NCI-H128 (cell line): ENCODE results near the gene NELFB.
A peak's percentile ranks its signal among the peaks of the same experiment; 100 is the strongest.

Experiments
- DNase-seq: peaks from one replicate; lab custom pipeline; 2025; ENCODE audit not compliant: unreplicated experiment; lab: John Stamatoyannopoulos, UW

NELFB gene

DNA sequence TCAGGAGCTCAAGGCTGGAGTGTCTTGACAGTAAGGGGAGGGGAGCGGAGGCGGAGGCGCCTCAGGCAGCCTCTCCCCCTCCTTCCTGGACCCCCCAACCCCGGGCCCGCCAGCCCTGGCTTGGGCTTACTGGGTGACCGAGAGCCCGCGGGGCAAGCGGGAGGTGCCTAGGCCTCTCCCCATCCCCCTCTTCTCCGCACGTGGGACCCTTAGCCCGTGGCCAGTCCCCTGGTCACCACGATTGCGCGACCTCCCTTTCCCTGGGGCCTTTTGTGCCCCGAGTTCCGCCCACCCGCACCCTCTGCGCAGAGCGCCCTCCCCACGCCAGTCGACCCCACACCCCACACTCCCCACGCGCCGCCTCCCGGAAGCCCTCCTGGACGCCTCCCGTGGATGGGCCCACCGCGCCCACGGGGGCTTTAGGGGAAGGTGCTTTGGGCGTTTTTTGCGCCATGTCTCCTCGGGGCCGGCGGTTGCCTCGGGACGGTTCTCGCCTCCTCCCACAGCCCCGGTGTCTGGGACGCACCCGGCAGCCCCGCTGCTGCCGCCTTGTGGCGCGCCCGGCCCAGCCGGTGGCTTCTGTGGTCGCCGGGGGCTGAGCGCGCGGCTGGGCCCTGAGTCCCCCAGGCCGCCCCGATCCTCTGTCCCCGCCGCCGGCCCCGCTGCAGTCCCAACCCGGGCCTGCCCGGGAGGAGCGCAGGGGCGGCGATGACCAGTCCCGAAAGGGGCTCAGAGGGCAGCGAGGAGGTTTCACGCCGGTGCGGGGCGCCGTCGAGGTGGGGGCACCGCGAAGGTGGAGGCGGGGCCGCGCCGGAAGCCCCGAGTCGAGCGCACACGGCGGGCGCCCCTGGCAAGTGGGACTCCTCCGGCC is 25.6 kb downstream of the NELFB start:
- DNase-seq, result no peak

DNA sequence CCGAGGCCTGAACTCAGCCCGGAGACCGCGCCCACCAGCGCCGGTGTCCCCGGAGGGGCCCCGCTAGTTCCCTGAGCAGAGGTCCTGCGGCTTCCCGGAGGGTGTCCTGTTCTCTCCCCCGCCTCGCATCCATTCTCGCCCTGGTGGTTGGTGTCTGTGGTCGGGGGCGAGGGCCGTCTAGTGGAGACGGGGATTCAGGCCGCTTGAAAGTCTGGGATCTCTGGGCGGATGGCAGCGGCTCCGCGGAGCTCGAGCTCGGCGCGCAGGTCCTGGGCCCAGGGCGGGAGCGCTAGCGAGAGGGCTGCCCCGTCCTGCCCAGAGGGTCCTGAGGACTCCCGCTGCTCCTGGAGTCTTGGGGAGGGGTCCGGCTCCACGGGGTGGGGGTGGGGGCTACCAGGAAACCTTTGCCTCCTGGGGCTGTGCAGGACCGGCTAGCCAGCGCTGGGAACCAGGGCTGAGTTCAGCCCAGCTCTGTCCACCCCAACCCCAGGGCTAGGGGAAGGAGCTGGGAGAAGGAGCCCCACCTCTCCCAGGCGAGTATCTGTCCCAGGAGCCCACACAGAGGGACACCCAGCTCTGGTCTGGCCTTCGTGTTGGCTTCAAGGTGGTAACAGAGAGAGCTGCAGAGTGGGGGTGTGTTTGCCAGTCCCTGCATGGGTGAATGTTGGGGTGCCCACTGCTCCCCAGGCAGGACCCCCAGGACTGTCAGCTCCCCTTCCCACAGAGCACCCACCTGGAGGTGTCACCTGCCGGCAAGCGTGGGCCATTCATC is 26.4 kb downstream of the NELFB start:
- no peak for DNase-seq

DNA sequence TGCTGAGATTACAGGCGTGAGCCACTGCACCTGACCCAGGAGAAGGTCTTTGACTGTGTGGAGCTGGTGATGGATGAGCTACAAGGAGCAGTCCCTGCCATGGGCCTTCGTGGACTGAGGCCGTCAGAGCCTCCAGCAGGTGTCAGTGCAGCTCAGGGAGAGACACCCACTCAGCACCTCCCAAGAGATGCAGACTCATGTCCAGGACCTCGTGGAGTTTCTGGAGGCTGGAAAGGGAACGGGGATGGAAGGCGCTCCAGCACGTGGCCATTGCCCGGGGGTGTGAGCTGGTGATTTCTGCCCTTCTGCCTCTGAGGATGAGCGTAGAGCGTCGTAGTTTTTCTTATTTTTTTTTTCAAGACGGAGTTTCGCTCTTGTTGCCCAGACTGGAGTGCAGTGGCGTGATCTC is 31.9 kb downstream of the NELFB start:
- DNase-seq, result no peak

DNA sequence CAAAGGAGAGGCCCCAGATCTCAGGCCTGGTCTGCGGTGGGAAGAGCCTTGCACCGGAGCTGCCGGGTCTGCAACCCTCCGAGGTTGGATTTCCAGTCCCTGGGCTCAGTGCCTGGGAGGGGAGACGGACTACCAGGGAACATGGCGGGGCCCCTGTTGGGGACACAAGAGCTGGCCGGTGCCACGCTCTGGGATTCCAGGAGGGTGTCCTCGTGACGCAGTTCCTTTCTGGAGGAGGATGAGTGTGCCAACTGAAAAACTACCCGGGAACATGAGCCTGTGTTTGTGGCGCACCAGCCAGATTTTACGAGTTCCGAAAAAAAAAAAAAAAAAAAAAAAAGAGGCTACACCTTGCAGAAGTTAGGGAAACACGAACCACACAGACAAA is 38.0 kb downstream of the NELFB start:
- no peak for DNase-seq

DNA sequence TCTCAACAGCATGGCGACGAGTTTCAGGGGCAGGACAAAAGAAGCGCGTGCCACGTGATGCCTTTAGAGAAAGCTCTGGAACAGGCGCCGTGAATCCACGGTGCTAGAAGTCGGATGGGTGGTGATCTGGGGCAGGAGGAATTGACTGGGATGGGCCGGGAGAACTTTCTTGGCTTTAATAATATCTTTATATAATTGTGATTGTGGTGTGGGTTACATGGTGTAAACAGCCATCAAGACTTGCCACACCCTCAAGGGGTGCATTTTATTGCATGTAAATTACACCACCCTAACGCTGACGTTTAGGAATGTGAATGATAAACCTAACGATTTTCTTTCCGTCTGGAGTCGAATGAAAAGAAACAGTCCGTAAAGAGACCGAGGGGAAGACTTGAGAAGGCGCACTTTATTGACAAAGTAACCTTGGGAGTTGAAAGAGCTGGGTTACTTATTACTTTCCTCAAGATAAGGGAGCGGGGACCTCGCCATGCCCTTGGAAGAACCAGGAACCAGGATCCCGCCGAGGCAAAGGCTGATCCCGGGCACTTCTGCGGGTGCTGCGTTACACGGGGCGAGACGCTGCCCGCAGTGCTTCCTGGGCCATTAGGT is 38.5 kb downstream of the NELFB start:
- DNase-seq, result no peak

DNA sequence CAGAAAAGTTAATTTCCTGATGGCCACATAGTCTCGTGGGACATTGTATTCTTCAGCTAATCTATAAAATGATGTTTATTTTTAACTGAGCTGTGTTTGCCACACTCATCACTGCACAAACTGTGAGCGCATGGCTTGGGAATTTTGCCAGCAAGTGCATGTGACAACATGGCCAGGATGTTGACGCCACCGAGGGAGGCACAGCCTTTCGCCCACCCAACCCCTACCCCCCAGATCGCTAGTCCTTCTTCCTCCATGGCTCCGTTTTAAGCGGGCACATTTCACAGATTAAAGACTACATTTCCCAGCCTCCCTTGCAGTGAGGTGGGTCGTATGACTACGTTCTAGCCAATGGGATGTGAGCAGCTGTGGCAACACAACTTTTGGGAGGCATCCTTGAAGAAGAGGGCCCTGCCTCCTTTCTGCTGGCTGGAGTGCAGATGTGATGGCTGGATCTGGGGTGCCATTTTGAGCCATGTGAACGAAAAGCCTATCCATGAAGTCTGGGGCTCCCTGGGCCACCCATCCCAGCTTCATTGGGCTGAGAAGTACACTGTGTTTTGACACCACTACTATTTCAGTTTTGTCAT is 39.1 kb downstream of the NELFB start:
- DNase-seq, result no peak

DNA sequence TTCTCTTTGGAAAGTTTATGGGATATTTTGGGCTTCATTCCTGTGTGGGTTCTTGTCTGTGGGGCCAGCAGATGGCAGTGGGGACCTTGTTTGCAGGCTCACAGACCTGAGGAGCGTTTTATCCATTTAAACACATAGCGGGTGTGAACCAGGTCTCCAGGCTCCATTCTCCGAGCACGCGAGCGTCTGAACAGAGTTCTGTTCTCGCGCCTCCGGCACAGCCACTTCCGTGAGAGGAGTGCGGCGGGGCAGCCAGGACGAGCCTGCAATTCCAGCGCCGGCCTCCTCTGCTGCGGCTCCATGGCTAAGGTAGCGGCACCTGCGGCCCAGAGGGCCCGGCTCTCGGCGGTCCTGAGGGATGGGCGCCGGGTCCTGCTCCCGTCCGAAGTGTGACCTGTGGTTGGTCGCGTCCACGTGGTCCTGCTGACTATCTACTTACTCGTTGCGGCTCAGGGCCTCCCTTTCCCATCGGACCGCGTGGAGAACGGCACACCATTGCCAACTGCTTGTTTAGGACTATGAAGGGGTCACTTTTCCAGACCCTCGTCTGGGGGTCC is 39.6 kb downstream of the NELFB start:
- DNase-seq, result no peak

DNA sequence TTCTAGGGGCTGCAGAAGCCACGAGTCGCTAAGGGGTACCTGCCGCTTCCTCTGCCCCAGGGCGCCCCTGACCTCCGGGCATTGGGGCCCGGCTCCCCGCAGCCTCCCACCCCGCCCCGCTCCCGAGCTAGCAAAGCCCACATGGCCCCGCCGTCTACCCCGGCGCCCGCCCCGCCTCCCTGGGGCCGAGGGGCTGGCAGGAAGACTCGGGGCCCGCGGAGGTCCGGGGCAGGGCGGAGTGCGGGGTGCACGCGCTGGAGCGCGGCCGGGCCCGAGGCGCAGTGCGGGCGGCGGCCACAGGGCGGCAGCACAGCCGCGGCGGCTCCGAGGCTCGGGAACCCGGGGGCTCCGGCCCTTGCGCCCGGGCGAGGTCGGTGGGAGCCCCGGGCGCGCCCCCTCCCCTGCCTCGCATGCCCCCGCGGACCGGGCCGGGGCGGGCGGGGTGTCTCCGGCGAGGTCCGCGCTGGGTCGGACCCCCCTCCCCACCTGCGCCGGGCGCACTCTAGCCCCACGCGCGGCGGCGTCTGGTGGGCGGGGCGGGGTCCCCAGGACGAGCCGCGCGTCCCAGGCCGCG is 40.2 kb downstream of the NELFB start:
- DNase-seq, result no peak

DNA sequence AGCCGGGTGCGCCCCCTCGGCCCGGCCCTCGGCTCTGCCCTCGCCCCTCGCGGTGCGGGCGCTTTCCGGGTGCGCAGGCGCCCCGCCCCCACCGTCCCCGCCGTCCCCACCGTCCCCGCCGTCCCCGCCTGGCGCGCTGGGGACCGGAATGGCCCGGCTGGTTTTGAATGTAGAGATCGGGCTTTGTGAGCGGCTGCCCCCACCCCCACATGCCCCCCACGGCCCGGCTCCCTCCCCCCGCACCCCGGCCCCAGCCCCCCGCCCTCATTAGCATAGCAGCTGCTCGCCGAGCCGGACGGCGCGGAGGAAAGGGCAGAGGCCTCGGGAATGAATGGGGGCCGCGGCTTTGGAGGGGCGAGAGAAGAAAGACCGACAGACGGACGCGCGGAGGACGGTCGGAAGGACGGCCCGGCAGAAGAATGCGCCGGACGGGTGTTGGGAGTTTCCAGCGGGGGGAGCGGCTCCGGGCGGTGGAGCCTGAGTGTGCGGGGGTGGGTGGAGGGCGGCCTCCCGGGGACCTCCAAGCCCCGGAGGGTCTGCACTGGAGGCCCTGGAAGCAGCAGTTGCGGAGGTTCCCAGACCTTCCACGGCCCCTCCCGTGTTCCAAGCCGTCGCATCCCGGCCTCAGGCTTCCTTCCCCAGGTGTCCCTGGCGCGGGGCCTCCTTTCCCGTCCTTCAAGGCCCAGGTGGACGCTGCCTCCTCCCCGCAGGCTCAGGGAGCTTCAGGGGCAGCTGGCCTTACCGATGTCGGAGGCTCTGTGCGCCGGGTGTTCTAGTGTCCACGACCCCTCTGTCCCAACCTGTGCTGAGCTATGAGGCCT is 40.9 kb downstream of the NELFB start:
- DNase-seq, result no peak

DNA sequence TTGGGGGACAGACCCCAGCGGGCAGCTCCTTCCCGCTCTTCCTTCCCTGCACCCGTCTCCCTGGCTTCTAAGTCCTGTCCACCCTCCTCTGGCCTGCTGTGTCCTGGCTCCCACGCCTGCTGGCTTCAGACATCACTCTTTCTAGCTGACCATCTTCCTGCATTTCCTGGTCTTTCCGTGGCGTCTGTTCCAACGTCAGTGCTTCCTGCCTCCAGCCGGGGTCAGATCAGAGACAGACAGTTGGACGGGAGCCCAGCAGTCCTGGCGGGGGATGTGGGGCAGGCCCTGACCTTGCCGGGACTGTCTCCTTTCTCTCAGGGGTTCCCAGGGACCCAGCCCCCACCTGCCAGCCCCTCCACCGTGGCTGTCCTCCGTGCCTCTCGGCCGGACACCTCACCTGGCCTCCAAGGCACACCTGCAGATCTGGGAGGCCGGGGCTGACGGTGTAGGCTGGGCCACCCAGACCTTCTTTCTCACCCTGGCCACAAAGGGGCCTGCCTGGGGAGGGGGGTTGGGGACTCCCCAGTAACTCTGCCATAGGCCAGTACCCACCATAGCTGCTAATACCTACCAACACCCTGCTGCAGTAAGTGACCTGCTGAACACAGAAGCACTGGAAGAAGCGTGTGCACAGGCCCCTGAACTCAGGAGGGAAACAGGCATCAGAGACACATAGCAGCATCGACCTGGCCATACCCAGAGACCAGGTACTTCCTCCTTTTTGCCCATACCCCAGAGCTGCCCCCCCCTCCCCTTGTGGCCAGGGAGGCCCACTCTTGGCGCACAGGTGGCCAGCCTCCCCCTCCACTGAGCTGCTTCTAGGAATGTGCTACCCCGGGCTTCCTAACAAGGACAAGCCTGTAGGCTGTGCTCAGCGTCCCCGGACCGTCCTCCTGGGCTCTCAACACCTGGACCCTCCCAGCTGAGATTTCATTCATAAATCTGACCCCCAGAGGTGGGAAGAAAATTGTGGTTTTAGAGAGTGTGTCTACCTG is 41.8 kb downstream of the NELFB start:
- DNase-seq, result no peak

DNA sequence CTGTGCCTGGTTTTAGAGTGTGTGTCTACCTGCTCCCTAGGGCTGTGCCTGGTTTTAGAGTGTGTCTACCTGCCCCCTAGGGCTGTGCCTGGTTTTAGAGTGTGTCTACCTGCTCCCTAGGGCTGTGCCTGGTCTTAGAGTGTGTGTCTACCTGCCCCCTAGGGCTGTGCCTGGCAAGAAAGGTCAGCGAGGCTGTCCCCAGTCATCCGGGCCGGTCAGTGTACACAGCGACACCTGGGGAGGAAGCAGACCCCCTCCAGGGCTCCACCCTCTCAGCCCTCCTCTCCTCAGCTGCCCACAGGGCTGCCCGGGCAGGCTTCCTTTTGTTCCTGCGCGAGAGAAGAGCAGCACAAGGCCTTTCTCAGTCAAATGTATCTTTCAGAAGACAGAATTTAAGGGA is 42.8 kb downstream of the NELFB start:
- no peak for DNase-seq

DNA sequence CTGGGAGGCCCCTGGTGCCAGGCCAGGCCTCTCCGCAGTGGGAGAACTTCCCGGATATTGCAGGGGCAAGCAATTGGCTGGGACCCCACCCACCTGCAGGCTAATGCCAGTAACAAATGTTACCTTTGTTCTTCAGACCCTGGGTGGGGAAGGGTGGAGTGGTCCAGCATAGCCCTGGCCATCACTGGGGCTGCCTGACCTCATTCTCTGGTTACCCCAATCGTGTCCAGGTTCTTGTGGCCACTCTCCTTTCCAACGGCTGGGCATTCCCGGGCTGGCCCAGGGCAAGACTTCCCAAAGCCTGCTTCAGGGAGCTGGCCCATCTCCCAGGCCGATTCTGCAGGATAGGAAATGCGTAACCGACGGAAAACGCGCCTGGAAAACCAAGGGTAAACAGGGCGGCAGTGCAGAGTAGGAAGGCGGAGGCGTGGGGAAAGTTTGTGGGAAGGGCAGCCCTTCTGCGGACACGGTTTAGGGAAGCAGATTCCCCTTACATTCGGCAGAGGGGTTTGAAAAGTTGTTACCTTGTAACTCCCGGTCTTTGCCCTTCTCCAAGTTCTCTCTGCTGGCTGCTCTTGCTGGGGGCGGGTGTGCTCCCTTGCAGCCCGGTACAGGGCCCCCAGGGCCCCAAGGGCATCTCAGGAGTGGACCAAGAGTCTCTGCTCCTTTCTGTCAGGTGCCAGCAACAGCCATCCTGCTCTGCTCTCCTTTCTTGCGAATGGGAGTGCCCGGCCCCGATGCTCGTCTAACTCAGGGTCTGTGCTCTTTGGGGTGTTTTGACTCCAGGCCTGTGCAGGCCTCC is 43.5 kb downstream of the NELFB start:
- no peak for DNase-seq

DNA sequence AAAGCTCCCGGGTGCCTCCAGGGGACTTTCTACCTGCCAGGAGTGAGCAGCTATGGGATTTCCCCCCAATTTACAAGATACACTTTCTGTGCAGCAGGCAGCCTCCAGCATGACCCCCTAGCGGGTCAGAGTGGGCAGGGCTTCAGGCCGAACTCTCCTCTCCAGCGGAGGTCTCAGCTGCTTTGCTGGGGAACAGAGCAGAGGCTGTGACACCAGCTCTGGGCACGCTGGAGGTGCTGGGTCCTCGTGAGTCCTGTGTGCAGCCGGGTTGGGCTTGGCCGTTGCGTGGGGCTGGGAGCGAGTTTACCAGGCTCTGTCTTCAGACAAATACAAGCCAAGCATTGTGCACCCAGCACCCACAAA is 44.1 kb downstream of the NELFB start:
- no peak for DNase-seq

DNA sequence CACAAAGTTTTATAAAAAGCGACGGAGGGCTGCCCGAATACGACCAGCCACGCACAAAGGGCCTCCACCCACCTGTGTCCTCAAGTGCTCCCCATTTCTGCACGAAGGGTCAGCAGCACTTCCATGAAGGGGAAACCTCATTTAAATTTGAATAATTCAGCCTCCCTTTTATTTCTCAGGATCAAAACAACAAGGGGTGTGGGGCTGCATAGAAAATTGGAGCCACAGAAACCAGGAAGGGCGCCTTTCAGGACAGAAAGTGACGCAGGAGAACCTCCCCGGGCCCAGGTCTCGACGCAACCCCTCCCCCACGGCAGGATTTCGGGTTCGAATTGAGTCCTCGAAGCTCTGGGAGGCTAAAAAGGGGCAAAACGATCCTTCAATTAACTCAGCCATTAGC is 44.8 kb downstream of the NELFB start:
- DNase-seq, result peak; percentile 29

DNA sequence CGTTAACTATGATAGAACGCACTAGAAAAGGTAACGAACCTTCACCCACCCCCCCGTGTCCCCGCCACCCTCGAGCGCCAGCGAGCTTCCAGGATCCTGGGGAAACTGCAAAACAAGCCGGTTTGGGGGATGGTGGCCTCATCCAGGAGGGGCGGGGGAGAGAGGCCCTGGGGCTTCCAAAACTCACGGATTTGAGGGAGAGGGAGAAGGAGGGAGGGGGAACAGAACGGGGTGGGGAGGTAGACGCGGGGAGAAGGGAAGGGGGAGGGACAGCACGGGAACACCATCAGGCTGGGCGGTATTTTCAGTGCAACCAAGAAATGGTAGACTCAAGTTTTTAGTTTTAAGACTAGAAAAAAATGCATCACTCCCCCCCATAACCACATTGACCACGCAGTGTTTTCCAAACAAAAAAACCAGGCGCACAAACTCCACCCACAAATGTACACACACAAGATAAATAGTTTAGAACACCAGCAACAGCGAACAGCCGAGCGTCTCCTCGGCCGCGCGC is 45.5 kb downstream of the NELFB start:
- no peak for DNase-seq

DNA sequence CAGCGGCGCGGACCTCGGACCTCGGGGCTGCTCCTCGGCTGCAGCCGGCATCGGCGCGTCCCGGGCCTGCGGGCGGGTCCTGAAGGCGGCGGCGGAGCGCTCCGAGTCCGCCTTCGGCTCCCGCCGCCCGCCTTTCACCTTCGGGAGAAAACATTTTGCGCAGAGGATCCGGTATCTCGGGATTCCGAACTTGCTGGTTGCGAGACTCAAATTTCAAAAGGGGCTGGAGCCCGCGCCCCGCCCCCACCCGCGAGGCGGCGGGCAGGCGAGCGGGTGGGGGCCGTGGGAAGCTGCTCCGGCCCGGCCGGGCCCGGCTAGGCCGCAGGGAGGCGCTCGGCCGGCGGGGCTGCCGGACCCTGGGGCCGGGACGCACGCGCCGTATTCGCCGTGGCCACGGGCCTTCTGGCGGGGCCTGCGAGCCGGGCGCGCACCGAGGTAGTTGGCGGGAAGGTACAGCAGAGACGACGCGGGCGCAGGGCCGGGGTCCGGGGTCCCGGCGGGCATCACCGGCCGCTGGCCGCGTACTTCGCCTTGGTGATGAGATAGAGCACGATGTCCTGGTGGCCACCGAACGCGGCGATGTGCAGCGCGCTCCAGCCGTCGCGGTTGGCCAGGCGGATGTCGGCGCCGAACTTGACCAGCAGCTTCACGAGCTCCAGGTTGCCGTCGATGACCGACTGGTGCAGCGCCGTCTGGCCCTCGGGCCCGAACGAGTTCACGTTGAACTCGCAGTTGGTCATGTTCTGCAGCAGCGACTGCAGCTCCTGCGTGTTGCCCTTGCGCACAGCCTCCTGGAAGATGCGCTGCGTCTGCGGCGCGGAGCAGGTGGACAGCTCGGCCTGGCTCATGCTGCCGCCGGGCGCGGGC is 46.2 kb downstream of the NELFB start:
- peak; percentile 18 for DNase-seq

DNA sequence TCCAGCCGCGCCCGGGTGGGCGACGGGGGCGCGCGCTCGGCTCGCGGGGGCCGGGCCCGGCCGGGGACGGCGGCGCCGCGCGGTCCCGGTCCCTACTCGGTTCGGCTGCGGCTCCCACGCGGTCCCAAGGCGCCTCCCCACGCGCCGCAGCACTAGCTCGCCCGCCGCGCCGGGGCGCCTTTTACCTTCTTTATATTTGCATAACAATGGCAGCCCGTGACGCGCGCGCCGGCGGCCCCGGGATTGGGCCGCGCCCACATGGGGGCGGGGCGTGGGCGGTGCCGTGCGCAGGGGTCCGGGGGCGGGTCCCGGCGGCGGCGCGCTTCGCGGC is 47.0 kb downstream of the NELFB start, which contains the start of gene NRARP:
Gene NRARP (minus strand): TSS at position 154 of the 331 bp plus-strand sequence. CDS start 343 bp downstream, outside the sequence.
- peak; percentile 76 for DNase-seq
